G401.6 (cell line): ENCODE results near the gene SZT2.
A peak's percentile ranks its signal among the peaks of the same experiment; 100 is the strongest.

Experiments used
- FAIRE-seq: peaks from 2 replicates; lab custom pipeline; 2012; peaks lifted over from hg19 to GRCh38; lab: Jason Lieb, UNC

Gene SZT2

DNA sequence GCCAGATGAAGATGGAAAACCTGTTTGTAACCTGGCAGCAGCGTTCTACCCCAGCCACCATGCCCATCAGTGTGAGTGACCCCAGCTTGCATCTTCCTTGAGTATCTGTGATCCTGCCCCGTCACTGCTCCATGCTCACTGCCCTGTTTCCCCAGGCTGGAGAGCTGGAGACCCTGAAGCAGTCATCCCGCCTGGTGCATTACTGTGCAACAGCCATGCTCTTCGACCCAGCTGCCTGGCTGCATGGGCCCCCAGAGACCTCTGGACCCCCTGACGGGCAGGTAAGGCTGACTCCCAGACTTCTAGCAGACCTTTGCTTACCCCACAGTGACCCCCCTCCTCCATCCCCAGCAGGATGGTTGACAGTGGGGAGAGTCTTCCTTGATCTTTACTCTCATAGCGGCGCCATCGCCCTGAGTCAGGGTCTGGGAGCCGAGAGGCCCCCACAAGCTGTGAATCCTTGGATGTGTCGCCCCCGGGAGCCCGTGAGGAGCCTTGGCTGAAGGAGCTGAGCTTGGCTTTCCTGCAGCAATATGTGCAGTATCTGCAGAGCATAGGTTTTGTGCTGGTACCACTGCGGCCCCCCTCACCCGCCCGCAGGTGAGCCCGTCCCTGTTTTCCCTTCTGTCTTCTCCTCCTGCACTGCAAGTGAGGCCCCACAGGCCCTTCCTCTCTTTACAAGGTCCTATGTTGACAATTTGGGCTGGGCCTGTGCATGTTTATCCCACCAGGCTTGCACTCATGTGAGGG is 53.7 kb downstream of the SZT2 start:
- FAIRE-seq, result no peak

DNA sequence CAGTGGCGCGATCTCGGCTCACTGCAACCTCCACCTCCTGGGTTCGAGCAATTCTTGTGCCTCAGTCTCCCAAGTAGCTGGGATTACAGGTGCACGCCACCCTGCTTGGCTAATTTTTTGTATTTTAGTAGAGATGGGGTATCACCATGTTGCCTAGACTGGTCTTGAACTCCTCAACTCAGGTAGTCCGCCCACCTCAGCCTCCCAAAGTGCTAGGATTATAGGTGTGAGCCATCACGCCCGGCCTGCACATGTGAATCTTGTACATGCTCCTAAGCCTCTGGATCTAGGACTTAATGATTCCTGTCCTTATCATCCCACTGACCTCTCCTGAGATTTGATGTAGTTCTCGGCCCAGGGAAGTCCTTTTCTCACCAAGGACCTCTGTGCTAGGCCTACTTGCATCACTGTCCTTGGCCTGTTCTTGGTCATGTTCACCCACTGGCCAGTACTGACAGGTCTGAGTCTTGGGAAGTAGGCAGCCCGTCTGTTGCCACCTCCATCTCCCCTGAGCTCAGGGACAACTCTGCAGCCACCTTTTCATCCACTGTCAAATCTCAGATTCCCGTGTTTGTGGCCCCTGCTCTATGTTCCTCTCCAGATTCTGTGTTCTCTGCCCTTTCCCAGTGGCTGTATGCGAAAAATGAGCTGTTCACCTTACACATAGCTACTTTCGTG is 54.6 kb downstream of the SZT2 start:
- FAIRE-seq, result no peak

DNA sequence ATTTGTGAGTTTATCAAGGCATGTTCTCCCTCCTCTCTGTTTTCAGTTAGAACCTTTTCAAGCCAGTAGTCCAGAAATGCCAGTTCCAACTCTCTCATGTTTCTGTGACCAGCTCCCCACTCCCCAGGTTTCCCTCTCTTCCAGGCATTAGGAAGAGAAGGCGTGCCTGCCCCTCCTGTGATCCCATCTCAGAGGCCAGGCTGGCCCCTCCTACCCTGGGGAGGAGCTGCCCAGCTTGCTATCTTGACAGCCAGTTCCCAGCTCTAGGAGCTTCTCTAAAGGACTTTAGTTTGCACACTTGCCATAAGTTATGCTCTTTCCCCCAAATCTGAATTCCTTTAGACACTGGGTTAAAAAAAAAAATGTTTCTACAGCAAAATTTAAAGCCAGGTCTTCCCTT is 55.1 kb downstream of the SZT2 start:
- peak; percentile 59 for FAIRE-seq

DNA sequence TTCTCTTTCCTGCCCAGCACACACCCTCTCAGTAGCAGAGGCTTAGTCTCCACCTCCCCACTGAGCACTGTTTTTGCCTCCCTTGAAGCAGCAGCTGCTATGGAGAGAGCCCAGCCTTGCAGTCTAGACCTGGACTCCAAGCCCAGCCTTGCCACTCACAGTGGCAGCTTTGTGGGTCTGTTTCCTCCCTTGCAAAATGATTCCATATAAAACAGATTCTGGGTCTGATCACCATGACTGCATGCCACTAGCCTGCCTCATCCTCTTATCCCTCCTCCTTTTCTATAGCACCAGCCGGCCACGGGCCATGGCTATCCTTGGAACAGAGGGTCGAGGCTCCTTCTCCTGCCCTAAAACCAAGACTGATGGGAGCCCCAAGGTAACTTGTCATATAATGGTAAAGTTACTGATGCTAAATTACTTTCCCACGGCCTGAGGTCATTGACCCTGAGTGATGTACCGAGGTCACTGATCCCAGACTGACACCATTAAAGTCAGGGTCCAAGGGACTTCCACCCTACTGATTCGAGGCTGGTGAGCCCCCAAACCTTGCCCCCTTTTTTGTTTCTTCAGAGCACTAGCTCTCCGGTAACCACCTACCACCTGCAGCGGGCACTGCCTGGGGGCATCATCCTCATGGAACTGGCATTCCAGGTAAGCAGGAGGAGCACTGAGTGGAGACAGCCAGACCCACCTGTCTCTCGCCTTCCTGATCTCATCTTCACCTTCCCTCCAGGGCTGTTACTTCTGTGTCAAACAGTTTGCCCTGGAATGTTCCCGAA is 56.1 kb downstream of the SZT2 start:
- FAIRE-seq, result no peak

DNA sequence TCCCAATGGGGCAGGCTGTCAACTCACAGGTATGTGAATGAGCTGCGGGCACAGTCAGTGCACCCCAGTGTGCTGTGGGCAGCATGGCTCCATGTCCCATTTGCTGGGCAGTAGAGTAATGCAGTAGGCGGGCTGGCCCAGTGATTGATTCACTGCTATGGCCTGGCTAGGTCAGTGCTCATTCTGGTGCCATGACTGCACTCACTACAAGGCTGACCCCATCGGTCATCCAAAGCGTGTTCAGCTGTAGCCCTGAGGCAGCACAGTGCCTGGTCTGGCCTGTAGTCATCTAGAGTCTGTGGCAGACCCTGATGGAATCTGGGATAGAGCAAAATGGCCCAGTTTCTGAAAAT is 56.7 kb downstream of the SZT2 start:
- no peak for FAIRE-seq

DNA sequence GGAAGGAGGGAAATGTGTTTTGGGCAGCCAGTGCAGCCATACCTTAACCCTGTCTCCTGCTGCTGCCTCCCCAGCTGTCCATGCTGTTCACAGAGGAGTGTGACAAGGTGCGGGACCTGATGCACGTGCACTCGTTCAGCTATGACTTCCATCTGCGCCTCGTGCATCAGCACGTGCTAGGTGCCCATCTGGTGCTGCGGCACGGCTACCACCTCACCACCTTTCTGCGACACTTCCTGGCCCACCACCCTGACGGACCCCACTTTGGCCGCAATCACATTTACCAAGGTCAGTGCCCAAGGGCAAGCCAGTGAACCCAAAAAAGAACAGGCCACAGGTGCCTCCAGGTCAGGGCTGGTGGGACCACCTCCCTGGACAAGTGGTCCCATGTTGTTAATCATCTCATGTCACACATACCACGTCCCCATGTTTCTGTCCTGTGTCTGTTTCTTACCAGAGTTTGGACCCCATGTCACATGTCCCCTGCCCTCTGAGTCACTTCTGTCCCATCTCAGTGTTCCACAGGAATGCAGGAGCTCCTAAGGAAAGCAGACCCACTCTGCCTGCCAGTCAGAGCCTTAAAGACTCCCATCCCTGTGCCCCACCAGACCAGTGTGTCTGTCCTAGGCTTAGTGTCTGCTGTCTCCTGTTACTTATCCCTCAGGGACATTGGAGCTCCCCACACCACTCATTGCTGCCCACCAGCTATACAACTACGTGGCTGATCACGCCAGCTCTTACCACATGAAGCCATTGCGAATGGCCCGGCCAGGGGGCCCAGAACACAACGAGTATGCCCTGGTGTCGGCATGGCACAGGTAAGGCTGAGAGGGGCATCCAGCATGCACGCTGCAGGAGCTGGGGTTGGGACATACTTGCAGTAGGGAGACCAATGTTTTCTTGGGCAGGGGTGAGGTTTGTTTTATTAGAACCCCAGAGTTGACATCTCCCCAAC is 57.5 kb downstream of the SZT2 start:
- no peak for FAIRE-seq

DNA sequence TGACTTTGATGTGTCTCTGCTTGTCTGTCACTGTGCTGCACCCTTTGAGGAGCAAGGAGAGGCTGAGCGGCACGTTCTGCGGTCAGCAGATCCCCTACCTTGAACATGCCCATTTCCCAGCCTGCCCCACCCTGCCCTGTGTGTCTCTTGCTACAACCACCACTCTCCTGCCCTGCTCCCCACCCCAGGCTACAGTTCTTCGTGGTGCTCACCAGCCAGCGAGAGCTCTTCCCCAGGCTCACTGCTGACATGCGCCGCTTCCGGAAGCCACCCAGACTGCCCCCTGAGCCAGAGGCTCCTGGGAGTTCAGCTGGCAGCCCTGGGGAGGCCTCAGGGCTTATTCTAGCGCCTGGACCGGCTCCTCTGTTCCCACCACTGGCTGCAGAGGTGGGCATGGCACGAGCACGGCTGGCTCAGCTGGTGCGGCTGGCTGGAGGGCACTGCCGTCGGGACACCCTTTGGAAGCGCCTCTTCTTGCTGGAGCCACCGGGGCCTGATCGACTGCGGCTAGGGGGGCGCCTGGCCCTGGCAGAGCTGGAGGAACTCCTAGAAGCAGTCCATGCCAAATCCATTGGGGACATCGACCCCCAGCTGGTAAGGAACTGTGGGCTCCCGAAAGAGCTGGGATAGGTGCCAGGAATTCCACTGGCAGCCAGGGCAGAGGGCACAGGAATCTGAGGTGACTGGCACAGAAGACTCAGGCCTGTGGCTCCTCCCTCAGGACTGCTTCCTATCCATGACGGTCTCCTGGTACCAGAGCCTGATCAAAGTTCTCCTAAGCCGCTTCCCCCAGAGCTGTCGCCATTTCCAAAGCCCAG is 58.4 kb downstream of the SZT2 start:
- FAIRE-seq, result no peak

DNA sequence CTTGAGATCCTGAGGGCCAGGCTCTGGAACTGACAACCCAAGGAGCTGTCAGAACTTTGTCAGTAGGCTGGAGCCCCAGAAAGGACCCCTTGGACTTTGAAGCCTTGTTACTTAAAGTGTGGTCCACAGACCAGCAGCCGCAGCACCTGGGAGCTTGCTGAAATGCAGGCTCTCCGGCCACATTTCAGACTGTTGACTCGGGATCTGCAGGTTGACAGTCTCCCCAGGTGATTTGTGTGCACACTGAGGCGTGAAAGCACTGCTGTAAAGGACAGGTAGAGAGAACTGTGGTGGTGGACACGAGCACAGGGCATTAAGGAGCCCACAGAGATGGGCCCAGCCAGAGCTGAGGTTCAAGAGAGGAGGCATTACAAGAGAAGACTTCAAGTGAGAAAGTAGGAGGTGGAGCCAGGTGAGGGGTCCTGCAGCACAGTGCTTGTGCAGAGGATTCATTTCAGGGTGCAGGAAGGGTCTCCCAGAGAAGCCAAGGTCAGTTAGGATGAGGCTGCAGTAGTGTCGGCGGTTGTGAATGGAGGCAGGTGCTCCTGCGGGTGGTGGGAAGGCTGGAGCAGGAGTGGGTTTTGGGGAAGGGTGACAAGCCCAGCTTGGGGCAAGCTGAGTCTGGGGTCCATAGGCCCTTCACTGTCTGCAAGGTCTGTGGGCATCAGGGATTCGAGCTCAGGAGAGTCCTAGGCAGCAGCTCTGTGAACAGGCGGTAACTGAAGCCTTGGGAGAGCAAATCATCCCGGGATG is 59.4 kb downstream of the SZT2 start:
- no peak for FAIRE-seq

DNA sequence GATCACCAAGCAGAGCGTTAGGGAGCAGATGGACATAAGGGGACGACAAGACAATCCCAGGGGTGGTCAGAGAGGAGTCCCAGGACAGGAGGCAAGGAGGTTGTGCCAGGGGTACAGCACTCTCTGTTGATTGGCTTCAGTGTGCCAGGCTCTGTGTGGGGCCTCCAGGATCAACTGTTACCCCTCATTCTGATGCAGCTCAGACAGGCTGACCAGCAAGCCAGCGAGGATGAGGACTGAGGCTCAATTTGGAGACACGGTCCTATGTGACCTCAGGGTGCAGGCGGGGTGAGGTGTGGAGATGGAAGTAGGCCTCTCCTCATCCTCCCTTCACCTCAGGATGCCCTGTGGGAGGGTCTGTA is 60.0 kb downstream of the SZT2 start:
- FAIRE-seq, result no peak

DNA sequence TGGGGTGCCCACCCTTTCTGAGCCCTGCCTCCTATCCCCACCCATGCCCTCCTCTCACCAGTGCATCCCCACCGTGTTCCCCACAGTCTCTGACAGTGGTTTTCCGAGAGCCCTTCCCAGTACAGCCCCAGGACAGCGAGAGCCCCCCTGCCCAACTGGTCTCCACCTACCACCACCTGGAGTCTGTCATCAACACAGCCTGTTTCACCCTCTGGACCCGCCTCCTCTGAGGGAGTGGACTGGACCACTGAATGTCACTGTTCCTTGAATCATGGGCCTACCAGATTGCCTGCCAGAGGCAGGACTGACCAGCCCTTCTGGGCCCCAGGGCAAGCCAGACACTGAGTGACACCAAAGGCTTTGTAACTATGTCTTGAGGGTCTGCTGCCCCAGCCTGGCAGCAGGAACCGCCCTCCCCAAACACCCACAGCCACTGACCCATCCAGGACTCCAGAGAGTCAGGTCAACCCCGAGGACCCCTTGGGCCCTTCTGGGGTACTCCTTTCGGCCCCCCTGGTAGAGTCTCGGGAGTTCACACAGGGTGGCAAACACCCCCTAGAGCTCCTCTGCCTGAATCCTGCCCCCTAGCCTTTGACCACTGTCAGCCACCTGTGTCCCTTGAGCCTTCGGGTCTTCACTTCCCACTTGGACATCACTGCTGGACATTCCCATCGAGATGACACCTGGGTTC is 60.7 kb downstream of the SZT2 start:
- FAIRE-seq, result no peak

DNA sequence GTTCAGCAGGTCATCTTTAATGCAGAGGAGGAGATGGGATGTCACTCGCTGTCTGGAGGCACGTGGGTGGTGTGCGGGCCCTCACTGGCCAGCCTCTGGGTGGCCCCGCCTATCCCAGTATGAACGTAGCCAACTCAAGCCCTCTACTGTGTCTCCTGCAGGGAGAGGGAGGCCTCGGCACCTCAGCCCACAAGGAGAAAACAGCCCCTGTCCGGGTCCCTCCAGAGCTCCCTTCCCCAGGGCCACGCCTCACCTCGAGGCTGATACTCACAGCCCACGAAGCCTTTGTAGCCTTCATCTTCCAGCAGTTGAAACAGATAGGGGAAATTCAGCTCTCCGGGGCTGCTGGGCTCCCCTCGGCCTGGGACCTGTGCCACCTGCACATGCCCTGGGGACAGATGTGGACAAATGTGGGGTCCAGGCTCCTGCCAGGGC is 61.5 kb downstream of the SZT2 start:
- FAIRE-seq, result no peak

DNA sequence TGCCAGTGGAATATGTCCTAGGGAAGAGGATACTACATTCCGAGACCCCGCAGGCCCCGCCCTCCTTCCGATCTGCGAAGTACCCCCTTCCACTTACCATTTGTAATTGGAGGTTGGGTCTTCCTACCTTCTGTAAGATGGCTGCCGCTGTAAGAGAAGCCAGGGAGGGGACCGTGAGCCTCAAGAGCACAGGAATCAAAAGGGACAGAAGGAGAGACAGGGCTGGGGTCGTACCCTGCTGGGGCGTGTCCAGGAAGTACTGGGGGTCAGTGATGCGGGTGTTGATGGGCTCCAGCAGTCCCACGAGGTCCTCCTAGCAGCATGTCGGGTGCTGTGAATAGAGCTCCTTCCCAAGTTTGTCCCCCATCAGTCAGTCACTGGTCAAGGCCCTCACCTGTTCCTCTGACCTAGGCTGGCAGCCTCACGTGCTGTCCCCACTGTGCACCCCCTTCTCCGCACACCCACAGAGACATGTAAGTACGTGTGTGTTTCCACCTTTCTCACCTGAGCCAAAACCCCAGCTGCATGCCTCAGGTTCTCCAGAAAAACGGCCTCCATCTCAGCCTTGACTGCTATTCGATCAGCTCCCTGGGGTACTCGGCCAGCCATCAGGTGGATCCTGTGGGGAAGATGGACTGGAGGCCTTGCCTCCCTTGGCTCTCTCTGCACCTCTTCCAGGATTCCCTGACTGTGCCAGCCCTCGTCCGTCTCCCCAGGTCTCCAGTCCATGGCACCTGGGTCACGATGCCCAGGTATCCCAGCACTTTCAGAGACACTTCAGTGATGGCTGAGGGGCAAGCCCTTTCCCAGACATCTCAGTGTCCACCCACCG is 62.2 kb downstream of the SZT2 start:
- FAIRE-seq, result no peak

DNA sequence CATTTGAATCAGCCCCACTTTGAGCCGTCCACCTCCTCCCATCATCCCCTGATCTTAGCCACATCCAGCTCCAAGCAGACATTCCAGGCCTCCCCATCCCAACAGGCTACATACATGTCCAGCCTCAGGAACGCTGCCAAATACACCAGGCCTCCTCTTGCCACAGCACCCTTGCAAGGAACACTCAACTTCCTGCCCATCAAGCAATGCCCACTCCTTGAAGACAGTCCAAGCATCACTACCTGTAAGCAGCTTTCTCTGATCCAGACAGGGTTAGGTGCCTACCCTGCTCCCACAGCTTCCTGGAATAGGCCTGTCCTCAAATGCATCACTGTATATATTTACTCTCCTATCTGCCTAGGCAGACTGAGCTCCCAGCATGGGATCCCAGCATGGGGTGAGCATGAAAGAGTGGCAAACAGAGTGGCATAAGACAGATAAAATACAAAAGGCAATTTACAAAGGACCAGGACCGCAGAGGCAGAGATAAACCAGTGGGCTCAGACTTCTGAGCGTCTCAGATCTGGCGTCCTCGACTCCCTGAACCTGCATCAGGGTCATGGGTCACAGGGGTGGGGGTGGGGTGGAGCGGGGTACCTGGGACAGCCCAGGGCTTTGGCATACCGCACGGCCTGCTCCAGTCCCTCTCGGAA is 63.2 kb downstream of the SZT2 start:
- no peak for FAIRE-seq

DNA sequence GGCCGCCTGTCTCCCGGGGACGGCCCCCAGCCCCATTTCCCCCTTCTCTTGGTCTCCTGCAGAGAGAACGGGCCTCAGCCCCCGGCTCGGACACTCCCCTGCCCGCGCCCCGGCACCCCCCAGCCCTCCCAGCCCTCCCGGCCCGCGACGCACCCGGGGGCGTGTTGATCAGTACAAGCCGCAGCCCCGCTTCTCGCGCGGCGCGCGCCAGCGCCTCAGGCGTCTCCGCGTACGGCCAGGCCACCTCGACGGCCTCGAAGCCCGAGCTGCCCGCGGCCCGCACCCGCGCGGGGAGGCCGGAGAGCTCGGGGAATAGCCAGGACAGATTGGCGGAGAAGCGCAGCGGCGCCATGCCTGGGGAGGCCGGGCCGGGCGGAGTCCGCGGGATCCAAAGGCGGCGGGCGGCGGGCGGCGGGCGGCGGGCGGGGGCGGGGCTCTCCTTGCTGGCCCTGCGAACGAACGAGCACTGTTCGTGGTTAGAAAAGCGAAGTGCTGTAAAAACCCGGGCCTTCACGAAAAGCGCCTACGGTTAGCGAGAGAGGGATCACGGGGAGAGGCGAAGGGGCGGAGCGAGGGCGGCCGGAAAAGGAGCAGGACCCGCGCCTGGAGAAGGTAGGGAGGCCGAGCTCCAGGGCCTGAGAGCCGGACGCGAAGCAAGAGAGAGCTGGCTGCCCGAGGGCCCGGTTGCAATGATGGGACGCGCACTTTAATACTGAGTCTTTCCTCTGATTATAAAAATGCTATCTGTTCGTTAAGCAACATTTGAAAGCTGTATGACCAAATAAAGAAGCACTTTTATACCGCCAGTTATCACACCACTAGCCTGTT is 64.0 kb downstream of the SZT2 start, which contains the start of gene HYI:
Gene HYI (minus strand): TSS at position 490 of the 828 bp plus-strand sequence. CDS start 138 bp downstream, at position 352.
- FAIRE-seq, result peak; percentile 48

DNA sequence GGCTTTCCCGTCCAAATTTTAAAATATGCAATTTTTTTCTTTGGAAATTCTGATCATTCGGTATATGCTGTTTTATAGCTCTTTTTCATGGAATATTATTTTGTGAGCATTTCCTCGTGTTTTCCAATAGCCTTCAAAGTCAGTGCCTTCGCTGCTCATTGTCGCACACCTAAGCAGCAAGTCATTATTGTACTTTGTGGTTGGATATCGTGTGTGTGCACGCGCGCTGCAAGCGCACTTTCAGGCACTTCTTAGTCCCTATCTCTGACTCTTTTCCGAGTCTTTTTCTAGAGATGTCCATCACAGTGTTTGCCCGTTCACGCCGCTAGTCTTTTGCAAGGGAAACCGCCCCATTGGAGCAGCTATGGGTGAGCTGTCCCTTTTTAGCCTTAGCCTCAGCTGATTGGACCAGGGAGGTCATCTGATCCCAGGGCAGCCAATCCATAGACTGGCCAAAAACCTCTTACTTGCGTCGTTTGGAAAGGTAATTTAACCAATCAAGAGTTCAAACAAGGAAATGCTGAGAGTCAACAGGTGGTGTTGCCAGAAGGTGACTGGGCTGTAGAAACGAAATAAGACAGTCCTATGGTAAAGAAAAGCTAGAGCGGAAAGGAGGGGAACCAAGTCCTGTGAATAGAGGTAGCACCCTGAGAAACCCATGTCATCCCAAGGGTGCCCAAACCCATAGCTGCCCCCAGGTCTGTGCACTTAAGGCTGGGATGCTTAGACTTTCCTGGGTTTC is 64.7 kb downstream of the SZT2 start:
- no peak for FAIRE-seq

DNA sequence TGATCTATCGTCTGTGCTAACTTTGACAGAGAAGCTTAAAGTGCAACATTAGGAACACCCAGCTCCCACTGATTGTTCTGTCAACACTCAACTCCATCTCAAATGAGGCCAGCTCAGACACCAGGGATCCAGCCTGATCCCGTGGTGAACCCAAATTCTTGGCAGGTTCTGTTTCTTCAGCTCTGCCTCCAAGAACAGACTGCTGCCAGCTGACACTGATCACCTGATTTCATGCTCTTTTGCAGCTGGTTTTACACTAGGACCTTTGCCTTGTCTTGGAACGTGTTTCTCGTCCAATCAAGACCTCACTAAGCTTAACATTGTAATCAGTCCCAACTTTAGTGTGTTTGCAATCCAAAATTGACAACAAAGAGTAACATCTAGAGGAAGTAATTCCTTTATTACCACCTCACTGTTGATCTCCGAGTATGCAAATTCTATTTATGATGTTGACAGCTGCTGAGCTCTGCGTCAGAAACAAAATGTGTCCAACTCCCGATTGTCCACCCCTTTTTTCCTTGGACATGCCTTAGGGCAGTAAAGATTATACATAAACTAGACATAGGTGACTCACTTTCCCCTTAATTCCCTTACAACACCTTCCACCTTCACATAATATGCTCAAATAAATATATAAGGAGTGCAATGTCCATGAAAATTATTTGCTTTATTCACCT is 65.7 kb downstream of the SZT2 start:
- no peak for FAIRE-seq
